ENCODE data around the gene RASSF1. TPM values are rescaled to one million over a fixed set of nuclear protein-coding genes. Genes with fewer than 3 reads are reported as not detected.
A peak's percentile ranks its signal among the peaks of the same experiment; 100 is the strongest.

Gene RASSF1
- total and polyA plus RNA-seq, 10 of the 15 experiments (the other 5 are each of a cell fraction or from before 2014, with no cell fraction given): 4.4 to 59.6 (median 37.2) TPM

- TF ChIP-seq ZNF592 (IDR thresholded peaks at IDR 0.05): no peak
- TF ChIP-seq SMAD1 (IDR thresholded peaks at IDR 0.05; ENCODE audit: low read depth, partially characterized antibody): no peak
- TF ChIP-seq, protein P1, sequence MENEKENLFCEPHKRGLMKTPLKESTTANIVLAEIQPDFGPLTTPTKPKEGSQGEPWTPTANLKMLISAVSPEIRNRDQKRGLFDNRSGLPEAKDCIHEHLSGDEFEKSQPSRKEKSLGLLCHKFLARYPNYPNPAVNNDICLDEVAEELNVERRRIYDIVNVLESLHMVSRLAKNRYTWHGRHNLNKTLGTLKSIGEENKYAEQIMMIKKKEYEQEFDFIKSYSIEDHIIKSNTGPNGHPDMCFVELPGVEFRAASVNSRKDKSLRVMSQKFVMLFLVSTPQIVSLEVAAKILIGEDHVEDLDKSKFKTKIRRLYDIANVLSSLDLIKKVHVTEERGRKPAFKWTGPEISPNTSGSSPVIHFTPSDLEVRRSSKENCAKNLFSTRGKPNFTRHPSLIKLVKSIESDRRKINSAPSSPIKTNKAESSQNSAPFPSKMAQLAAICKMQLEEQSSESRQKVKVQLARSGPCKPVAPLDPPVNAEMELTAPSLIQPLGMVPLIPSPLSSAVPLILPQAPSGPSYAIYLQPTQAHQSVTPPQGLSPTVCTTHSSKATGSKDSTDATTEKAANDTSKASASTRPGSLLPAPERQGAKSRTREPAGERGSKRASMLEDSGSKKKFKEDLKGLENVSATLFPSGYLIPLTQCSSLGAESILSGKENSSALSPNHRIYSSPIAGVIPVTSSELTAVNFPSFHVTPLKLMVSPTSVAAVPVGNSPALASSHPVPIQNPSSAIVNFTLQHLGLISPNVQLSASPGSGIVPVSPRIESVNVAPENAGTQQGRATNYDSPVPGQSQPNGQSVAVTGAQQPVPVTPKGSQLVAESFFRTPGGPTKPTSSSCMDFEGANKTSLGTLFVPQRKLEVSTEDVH (IDR thresholded peaks at IDR 0.05; ENCODE audit: low read depth, partially characterized antibody): peak; percentile 58
- no peak for TF ChIP-seq NFIC (IDR thresholded peaks at IDR 0.05; ENCODE audit: low read depth, low read length)
- no peak for TF ChIP-seq SREBF2 (IDR thresholded peaks at IDR 0.05; ENCODE audit: low read length)
- peak; percentile 91 for TF ChIP-seq SP1 (IDR thresholded peaks at IDR 0.05; ENCODE audit: low read depth, low read length)
- TF ChIP-seq SIX5 (IDR thresholded peaks at IDR 0.05; ENCODE audit: low read depth, low read length, severe bottlenecking): no peak
- TF ChIP-seq ZBED1 (IDR thresholded peaks at IDR 0.05; ENCODE audit: borderline replicate concordance): no peak
- TF ChIP-seq RELA (IDR thresholded peaks at IDR 0.05; ENCODE audit: borderline replicate concordance, partially characterized antibody): peak; percentile 69
- TF ChIP-seq MEF2A (IDR thresholded peaks at IDR 0.05; ENCODE audit: insufficient read depth, low read depth, low read length): no peak
- no peak for TF ChIP-seq SMC3 (IDR thresholded peaks at IDR 0.05; ENCODE audit: borderline replicate concordance, low read length)
- TF ChIP-seq ETV6 (conservative IDR thresholded peaks at IDR 0.05 in 1 of 2, IDR thresholded peaks at IDR 0.05 in 1 of 2; ENCODE audit: borderline replicate concordance in 1 of 2, low read depth in 1 of 2): no peak
- TF ChIP-seq, protein P2, sequence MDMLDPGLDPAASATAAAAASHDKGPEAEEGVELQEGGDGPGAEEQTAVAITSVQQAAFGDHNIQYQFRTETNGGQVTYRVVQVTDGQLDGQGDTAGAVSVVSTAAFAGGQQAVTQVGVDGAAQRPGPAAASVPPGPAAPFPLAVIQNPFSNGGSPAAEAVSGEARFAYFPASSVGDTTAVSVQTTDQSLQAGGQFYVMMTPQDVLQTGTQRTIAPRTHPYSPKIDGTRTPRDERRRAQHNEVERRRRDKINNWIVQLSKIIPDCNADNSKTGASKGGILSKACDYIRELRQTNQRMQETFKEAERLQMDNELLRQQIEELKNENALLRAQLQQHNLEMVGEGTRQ (IDR thresholded peaks at IDR 0.05; ENCODE audit: borderline replicate concordance, low read depth, low read length): no peak
- TF ChIP-seq ZNF217 (IDR thresholded peaks at IDR 0.05): no peak; the same call in 1 of the 2 replicates
- peak; percentile 97 to 99 for TF ChIP-seq BHLHE40 (IDR thresholded peaks at IDR 0.05; ENCODE audit: borderline replicate concordance in 1 of 2, low read depth in 2 of 2, low read length in 1 of 2)
- TF ChIP-seq, protein P3, sequence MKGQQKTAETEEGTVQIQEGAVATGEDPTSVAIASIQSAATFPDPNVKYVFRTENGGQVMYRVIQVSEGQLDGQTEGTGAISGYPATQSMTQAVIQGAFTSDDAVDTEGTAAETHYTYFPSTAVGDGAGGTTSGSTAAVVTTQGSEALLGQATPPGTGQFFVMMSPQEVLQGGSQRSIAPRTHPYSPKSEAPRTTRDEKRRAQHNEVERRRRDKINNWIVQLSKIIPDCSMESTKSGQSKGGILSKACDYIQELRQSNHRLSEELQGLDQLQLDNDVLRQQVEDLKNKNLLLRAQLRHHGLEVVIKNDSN (IDR thresholded peaks at IDR 0.05; ENCODE audit: borderline replicate concordance, extremely low read length, insufficient read depth, low read depth, low read length): no peak
- 0 out of 2 replicates have a peak, but pooled peaks have one; percentile 3 for TF ChIP-seq MAX (IDR thresholded peaks at IDR 0.05; ENCODE audit: low read depth, low read length)
- peak; percentile 46 for TF ChIP-seq CHD2 (IDR thresholded peaks at IDR 0.05; ENCODE audit: borderline replicate concordance, low read depth, low read length)
- TF ChIP-seq PAX8 (IDR thresholded peaks at IDR 0.05): no peak
Measured at GRCh38 chr3:50321336-50322114, 19.1 kb downstream of the RASSF1 start (continued).

Measured in GM12878 (cell line).